IPS-NIHi7 (cell line): ENCODE data around the gene TACR1.
"Not testable (repeated sequence)": the region's sequence is repeated elsewhere in the genome, so short reads cannot be mapped to it uniquely, and the experiment has no call there.

ENCODE experiments used
- DNase-seq: peaks from one replicate; pipeline ENCODE4 v3.0.0; 2012; ENCODE audit warnings: mixed read lengths; ENCODE audit errors: extremely low spot score

TACR1 gene, protein sequence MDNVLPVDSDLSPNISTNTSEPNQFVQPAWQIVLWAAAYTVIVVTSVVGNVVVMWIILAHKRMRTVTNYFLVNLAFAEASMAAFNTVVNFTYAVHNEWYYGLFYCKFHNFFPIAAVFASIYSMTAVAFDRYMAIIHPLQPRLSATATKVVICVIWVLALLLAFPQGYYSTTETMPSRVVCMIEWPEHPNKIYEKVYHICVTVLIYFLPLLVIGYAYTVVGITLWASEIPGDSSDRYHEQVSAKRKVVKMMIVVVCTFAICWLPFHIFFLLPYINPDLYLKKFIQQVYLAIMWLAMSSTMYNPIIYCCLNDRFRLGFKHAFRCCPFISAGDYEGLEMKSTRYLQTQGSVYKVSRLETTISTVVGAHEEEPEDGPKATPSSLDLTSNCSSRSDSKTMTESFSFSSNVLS

DNA sequence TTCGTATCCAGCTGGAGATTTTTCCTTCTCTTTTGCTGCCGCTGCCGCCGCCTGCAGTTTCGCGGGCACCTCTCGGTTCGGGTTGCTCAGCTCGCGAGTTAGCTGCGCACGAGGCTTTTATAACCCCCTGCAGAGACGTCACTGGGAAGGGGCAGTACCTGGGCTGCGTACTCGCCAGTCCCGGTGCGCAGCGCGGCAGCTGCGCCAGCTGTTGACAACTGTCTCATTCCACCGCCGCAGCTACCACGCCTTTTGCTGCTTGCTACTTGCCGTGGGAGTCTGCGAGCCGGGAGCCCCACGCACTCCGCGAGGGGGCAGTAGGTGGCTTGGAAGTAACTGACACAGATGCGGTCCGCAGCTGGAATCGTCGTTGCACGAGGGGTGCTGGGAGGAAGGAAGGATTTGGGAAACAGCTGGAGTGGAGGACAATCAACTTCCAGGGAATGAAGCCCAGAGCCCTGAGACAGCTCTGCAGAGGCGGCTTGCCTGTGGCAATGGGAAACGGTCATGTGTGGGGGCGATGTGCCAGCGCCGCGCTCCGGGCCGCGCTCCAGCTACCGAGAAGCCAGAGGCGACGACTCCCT, at the start of gene TACR1:
TACR1 (minus strand) TSS at position 93 of the 584 bp plus-strand sequence. CDS start 586 bp downstream, outside the sequence.
- peak; percentile 45 for DNase-seq

DNA sequence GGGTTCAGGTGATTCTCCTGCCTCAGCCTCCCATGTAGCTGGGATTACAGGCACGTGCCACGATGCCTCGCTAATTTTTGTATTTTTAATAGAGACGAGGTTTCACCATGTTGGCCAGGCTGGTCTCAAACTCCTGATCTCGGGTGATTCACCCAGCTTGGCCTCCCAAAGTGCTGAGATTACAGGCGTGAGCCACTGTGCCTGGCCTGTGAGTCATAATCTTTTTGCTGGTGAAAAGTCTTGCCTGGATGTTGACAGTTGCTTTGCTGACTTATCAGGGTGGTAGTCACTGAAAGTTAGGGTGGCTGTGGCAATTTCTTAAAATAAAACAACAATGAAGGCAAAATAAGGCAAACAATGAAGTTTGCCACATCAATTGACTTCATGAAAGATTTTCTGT, 49.3 kb upstream of the TACR1 start:
- not testable (repeated sequence) for DNase-seq

DNA sequence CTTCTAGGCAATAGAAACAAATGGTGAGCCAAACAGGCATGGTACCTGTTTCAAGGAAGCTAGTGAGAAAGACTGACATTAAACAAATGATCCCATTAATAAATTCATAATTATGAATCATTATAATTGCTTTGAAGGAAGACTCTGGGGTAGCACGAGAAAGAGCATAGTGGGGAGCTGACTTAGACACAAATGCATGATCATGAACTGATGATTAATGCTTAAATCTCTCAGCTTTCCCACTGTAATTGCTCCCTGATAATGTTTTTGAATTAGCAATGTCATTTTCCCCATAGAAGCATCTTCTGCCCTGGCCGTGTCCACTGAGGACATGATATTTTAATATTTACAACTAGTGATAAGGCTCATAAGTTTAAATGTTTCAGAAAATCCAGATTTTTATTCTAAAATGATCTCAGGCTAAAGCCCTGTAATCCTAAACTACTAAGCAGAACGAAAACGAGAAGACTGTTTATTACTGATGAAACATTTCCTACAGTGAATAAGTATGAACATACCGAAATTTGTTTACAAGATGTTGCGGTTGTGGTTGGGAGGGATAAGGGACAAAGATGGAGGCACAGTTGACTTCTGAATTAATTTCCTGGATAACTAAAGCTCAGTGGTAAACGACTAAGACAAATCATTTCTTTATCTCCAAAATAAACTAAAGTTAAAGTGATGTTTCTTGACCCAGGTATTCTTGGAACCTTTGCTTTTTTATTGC, 47.3 kb upstream of the TACR1 start:
- DNase-seq, result no peak

DNA sequence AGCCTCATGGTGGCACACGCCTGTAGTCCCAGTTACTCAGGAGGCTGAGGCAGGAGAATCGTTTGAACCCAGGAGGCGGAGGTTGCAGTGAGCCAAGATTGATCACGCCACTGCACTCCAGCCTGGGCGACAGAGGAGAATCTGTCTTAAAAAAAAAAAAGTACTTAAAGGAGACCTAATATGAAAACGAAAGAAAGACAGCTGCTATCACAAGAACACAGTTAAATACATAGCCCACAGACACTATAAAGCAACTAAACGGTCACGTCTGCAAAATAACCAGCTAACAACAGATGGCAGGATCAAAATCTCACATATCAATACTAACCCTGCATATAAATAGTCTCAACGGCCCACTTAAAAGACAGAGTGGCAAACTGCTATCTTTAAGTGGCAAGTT, 43.9 kb upstream of the TACR1 start:
- no peak for DNase-seq

DNA sequence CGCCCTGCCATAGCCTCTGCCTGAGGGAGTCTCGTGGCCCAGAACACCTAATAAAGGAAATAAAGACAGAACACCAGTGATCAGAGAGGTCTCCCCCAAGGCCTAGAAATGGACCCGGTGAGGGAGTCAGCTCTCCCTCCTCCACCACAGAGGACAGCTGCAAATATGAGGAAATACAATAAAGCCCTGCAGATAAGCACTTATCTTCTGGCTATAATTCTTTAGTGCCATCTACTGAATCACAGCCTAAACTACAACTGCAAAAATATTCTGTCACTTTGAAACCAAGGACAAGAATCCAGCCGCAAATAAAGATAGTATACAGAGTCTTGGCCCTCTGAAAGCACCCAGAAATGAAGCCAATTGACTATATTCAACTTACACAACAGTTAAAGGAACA, 42.4 kb upstream of the TACR1 start:
- DNase-seq, result peak; percentile 29

DNA sequence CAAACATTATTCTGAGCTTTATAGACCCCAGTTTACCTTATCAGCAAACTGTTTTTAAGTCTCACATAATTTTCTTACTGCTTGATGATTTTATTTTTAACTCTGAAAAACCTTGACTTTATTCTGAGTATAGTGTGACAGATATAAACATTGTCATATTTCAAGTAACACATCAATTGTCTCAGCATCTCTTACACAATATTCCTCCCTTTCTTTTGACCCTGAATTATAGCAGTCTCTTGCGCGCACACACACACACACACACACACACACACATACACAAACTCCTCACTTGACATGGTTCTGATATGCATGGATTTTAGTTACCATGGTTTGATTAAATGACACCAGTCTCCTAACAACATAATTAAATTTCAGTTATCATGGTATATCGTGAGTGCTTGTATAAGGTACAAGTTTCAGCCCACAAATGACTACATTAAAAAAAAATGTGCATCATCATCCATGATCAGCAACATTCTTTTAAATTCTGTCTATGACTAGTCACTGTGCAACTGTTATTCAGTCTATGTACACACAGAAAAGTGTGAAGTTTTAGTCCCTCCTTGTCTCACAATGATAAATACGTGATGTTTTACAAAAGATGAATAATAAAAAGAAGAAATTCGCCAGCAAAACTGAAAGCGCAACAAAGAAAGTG, 39.5 kb upstream of the TACR1 start:
- no peak for DNase-seq

DNA sequence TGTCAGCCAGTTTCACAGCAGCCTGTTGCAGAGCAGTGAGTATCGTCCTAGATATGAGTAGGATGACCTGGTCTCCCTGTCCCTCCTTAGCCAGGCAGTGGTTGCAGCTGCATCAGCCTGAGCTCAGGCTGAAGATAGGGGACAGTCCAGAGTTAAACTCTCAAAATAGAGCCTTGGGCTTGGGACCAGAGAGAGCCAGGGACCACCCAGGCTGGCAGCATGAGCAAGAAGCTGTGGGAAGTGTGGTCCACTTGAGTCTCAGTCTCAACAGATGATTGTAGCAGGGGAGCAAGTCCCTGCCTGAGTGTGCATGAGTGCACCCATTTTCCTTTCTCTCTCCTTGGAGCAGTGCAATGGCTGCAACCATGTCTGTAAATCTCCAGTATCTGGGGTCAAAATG, 38.0 kb upstream of the TACR1 start:
- DNase-seq, result no peak

DNA sequence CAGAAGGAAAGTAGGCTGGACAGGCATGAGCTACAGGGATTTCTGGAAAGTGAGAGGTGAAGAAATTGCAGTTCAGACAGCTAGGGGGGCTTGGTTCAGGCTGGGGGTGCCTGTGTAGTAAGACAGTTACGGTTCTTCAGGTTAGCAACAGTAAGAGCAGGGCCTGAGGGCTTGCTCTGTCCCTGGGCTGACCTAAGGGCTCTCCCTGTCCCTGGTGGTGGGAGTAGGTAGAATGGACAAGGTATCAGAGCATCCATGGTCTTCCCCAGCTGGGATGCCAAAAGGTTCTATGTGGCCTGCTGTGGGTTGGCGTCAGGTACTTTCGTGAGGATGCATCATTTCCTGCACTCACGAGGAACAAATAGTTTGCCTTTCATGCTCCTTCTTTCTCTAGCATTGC, 34.6 kb upstream of the TACR1 start:
- DNase-seq, result peak; percentile 18

DNA sequence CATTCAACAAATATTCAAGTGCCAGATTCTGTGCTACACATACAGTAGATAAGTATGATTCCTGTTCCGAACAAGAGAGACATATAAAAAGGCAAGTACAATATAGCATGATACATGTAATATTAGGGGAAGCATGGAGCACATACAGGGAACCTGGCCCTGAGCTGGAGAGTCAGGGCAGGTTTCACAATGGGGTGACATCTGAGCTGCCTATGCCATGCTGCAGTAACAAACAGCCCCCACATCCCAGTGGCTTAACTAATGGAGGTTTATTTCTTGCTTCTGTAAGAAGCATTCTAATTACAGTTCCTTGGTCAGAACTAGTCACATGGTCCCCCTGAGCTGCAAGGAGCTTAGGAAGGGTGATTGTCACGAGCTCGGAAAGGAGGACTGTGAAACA, 27.3 kb upstream of the TACR1 start:
- no peak for DNase-seq

DNA sequence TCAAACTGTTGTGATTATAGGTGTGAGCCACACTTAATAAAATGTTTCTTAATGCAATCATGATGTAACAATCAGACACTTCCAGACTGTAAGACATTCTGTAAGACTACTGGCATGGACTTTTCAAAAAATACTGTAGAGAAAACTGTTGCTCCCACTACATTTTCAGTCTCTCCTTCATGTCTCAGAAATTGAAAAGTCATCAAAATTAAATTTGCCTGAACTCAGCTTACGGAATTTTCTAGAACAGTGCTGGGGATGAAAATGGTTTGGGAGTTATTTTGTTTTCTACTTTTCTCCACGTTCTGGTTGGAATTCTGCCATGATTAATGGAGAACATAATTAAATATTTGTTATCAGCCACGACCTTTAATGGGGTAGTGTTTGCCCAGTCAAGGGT, 26.8 kb upstream of the TACR1 start:
- no peak for DNase-seq

DNA sequence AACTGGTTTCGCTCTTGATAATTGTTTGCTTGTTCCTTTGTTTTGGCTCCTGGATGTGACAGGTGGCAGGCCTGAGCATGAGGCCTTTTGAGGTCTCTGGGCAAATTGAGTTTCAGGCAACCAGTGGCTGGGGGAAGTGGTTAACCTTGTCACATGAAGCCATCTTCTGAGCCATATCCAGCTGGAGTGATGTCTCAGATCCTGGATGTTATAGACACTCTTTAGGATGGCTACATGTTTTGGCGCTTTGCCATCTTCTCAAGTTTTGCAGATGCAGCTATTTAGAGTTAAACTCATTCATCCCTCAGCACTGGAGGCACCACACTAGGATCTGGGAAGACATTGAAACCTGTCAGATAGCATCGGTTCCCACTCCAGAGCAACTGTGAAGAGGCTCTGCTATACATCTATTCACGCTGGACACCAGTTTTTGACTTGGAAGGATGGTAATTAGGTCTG, 25.3 kb upstream of the TACR1 start:
- DNase-seq, result no peak

DNA sequence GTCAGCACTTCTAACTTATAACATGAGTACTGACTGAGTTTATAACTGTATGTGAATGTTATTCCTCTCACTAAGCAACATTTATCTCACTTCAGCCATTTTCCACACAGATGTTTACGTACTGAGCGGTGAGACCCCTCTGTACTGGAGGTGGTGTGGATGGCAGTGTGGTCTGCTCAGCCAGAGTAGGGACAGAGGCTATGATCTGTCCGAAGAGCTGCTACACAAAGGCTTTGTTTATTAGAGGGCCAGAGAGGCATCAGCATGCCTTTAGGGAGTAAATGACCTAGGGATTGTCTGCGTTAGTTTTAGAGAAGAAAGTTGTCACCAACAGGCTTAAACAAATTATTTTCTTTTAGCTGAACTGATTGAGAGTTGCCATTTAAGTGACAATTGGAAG, 23.2 kb upstream of the TACR1 start:
- DNase-seq, result no peak

DNA sequence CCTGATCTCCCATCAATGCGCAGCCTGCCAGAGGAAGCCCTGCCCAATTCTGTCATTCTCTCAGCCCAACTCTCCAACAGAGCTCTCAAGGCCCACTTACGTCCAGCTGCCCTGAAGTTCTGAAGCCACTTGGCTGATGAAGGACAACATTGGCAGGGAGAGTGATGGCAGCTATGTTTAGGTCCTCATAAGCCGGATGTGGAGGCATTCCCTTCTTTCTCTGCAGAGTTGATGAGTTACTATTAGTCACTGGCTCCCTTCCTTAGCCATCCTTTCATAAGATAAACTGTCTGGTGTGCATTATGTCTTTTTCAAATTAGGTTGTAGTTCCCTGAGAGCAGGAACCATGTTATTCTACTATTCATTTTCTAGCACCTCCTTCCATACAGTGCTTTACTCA, 22.5 kb upstream of the TACR1 start:
- no peak for DNase-seq

DNA sequence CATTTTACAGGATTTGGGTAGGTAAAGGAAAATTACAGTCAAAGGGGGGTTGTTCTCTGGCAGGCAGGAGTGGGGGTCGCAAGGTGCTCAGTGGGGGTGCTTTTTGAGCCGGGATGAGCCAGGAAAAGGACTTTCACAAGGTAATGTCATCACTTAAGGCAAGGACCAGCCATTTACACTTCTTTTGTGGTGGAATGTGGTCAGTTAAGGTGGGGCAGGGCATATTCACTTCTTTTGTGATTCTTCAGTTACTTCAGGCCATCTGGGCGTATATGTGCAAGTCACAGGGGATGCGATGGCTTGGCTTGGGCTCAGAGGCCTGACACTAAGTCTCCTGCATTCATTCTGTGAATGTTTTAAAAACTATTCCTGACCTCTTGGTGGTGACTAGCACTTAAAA, 19.9 kb upstream of the TACR1 start:
- DNase-seq, result not testable (repeated sequence)

DNA sequence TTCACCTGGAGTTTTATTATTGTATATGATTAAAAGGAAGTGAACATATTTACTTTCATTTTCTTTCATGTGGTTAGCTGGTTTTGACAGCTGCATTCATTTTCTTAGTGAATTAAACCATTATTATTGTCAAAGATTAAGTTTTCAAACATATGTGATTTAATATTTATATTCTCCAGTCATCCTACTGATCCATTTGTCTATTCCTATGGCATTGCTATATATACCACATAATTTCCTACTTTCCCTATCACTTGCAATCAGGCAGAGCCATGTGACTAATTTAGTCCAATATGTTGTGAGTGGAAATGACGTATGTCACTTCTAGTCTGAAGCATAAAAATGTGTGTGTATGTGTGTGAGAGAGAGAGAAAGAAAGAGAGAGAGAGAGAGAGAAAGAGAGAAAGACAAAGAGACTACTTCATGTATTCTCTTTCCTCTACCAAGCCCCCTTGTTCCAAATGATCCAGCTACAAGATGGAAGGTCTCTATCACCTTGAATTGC, 12.0 kb upstream of the TACR1 start:
- DNase-seq, result no peak

DNA sequence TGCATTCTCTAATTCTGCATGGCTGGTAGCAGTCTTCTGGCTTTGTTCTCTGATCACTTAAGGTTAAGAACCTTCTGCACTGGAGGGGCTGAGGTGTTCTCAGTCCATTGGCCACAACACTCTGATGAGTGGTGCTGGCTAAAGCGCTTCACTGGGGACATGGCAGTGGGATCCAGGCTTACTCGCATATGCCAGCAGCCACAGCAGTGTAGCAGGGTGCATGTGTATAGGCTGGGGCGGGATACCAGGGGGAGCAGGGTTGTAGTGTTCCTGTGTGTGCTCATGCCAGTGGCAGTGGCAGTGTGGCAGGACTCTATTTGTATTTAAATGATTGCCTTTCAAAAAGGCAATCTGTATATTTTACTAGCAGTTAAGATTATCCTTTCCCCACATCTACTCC, 11.1 kb upstream of the TACR1 start:
- no peak for DNase-seq

DNA sequence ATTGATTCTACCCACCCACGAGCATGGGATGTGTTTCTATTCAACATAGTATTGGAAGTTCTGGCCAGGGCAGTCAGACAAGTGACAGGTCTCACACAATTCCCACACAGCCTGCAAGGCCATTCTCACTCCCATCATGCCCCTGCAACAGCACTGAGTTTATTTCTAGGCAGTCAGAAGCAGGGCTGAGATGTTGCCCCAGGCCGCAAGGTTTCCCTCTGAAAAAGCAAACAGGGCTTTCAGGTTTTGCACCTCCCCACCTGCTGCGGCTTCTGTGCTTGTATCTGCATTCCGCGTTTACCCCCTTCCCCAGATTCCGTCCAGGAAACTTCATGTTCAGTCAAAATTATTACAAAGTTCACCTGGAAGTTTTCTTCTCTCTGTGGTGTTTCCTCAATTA, 9.4 kb upstream of the TACR1 start:
- DNase-seq, result no peak

DNA sequence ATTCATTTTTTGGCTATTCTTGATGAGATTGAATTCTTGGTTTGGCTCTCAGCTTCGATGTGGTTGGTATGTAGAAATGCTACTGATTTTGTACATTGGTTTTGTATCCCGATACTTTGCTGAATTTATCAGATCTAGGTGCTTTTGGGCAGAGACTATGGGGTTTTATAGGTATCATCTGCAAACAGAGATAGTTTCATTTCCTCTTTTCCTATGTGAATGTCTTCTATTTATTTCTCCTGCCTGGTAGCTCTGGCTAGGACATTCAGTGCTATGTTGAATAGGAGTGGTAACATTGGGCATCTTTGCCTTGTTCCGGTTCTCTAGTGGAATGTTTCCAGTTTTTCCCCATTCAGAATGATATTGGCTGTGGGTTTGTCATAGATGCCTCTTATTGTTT, 5.5 kb upstream of the TACR1 start:
- DNase-seq, result no peak

DNA sequence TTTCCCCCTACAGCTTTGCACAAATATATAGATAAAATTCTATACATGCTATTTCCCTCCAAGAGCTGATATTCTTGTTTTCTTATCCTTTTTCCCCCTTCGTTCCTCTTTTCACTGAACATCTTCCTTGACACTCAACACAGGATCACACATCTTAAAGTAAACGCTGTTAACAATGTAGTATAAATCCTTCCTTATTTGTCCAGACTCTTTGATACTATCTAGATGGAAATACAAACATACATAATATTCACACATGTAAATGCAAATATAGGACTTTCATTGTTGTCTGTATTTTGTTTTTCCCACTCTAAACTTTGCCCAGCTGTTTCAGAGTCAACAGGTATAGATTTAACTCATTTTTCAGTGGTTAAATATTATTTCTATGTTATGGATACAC, 3.0 kb upstream of the TACR1 start:
- no peak for DNase-seq

DNA sequence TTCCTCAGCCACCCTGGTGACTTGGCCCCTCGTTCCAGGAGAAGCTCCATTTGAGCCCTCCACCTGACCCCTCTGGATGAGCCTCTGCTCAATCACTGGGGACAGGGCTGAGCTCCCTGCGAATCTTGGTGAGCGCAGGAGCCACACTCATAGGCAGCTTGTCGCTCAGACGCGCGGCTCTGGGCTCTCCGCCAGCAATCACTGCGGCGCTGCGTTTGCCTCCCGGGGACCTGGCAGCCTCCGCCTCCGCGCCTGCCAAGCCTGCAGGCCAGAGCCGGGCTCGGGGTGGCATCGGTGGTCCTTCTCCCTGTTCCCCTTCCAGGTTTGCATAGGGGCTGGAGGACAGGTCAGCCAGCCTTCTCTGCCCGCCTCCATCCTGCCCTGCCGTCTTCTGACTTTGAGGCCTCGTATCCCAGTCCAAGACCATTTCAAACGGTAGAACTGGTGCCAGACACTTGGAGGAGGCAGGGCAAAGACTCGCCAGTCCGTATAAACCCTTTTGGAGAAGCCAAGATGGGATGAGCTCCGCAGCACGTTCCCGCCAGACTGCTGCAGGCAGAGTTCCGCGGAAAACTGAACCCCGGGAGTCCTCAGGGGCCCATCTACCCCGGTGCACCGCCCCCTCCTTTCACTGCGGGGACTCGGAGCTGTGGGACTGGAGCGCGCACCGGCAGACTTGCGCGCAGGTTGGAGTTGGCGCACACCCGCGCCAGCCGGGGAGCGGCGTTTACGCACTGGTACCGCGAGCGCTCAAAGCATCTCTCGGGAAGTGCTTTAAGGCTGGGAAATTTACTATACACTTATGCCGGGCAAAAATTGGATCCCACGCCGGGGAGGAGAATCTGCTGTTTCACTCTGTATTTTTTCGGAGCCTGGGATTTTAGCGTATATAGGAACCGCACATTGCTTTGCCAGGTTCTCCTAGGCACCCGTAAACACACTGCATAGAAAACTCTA, 1.1 kb upstream of the TACR1 start:
- peak; percentile 50 for DNase-seq
